Epithelial cell of esophagus (primary cell): ENCODE results near the gene MS4A15.

Experiments used
- DNase-seq: peaks from one replicate; pipeline ENCODE4 v3.0.0; 2010; ENCODE audit warnings: low read depth
- H3K4me3 ChIP-seq: 2 replicates; pipeline ENCODE4 v1.5.1; 2011; ENCODE audit warnings: mild to moderate bottlenecking, low read length, control low read depth
- CTCF ChIP-seq: IDR thresholded peaks from 2 replicates; pipeline ENCODE4 v1.5.1; 2011; ENCODE audit warnings: low read depth, mild to moderate bottlenecking, low read length, control low read depth, inconsistent platforms; ENCODE audit not compliant: insufficient read depth; ENCODE audit errors: missing control alignments

The MS4A15 gene

DNA sequence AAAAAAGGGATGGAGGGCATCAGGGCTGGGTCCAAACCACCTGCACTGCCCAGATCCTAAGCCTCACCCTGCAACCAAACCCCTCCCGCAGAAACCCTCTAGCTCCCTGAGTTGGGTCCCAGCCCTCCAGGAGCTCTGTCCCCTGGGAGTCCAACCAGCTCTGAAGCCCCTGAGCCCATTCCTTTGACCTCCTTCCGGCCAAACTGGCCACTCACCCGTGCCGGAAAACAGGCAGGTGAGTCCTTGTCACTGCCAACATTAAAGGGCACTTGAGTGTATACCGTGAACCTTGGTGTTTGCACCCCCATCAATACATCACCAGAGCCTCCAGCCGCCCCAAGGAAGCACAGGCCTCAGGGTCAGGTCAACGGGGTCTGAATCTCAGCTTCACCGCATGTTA is 11.5 kb downstream of the MS4A15 start:
- DNase-seq: no peak
- TF ChIP-seq CTCF: no peak
- H3K4me3 ChIP-seq: no peak overlapping the region

DNA sequence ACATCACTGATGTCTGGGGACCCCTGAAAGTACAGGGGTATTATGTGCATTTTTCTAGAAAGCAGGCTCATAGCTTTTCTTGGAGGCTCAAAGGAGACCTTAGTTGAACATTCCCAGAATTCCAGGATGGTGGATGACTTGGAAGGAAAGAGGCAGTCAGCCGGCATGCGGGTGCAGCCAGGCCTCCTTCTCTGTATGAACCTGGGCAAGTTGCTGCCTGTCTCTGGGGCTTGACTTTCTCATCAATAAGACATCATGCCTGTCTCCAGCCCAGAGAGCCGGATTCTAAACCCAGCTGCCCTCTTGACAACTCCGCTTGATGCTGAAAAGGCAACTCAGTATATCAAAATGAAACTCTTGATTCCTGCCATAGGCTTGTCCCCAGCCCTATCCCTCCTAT is 12.6 kb downstream of the MS4A15 start:
- no peak overlapping the region for H3K4me3 ChIP-seq
- DNase-seq: peak; percentile 69
- TF ChIP-seq CTCF: no peak

DNA sequence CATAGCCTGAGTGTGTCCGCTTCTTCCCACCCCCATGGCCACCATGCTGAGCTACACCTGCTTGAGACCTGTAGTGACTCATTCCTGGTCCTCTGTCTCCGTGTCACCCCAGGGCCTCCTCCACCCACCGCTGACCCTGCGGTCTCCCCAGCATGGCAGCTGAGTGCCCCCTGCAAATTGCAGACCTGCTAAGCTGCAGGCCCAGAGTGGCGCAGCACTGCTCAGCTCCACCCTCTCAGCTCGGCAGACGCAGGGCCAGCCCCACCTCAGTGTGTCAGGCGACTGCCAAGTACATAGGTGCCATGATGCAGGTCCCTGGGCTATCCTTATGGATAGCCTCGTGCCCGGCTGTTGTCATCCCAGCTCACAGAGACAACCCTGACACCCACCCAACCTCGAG is 13.1 kb downstream of the MS4A15 start:
- no peak for DNase-seq
- H3K4me3 ChIP-seq: no peak overlapping the region
- no peak for TF ChIP-seq CTCF

DNA sequence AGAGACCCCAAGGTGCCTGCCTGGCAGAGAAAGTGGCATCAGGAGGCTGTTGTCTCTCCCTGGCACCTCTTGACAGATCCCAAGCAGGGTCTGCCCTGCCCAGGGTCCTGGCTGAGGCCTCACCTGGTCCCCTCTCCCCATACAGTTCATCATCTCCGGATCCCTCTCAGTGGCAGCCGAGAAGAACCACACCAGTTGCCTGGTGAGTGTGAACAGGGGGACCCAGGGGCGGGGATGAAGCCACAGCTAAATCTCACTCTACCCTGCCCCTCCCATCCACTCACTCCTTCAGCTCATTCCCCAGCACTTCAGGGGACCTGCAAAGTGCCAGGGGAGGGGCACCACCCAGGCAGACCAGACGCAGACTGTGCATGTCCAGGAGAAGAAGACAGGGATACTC is 14.5 kb downstream of the MS4A15 start:
- no peak for TF ChIP-seq CTCF
- H3K4me3 ChIP-seq: no peak overlapping the region
- no peak for DNase-seq

- DNase-seq: peak; percentile 35
- H3K4me3 ChIP-seq: no peak overlapping the region
- no peak for TF ChIP-seq CTCF
Measured at GRCh38 chr11:60771879-60772525, 15.3 kb downstream of the MS4A15 start.

DNA sequence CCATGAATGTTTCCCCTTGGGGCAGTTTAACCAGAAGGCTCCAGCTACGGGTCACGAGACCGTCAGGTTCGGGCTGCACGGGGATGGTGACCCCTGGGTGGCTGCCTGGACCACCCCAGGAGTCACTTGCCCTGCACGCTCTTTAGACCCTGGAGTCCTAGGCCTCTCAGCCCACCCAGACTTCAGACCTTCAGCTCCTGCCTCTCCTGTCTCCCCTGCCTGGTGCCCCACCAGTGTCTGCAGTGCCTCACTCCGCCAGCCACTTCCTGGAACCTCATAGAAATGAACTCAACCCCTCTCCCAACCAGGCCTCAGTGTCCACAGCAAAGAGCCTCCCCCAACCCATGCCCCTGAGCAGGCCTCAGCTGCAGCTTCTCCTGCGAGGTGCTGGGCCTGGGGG is 16.0 kb downstream of the MS4A15 start:
- no peak overlapping the region for H3K4me3 ChIP-seq
- no peak for TF ChIP-seq CTCF
- no peak for DNase-seq

DNA sequence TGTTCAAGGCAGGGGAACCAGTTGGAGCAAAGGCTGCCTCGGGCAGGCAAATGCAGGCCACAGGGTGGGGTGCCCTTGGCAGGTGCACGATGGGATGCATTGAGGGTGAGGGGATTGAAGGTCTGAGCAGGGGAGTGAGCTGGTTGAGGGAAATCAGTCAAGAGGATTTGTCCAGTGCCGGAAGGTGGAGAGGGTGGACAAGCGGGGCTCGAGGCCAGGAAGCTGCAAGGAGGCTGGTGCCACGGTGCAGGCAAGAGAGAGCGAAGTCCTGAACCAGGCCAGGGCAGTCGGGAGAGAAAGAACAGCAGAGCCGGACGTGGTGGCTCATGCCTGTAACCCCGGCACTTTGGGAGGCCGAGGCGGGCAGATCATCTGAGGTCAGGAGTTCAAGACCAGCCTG is 18.1 kb downstream of the MS4A15 start:
- no peak overlapping the region for H3K4me3 ChIP-seq
- no peak for TF ChIP-seq CTCF
- no peak for DNase-seq
